Mesodermal cell (in vitro differentiated cells): ENCODE results near the gene LMO4.

Experiments used
- H3K27ac ChIP-seq: 2 replicates; pipeline ENCODE4 v1.7.0; 2013; ENCODE audit warnings: mild to moderate bottlenecking, low read depth, low read length, moderate library complexity; ENCODE audit not compliant: severe bottlenecking
- H3K36me3 ChIP-seq: 2 replicates; pipeline ENCODE4 v1.7.1; 2013; ENCODE audit warnings: mild to moderate bottlenecking, low read length, moderate library complexity; ENCODE audit not compliant: control insufficient read depth, insufficient read depth
- H3K4me1 ChIP-seq: one replicate; pipeline ENCODE4 v1.7.1; 2013; ENCODE audit warnings: mild to moderate bottlenecking, low read length; ENCODE audit not compliant: insufficient read depth, control insufficient read depth, poor library complexity, severe bottlenecking
- H3K4me3 ChIP-seq: 2 replicates; pipeline ENCODE4 v1.7.0; 2013; ENCODE audit warnings: low read length, control low read depth, mild to moderate bottlenecking; ENCODE audit not compliant: insufficient read depth, poor library complexity, severe bottlenecking; ENCODE audit errors: extremely low read depth
- H3K9me3 ChIP-seq: 2 replicates; pipeline ENCODE4 v1.7.1; 2013; ENCODE audit warnings: mild to moderate bottlenecking, low read length, moderate library complexity; ENCODE audit not compliant: control insufficient read depth
- WGBS, 2 experiments: methylation state at CpG; one replicate each; pipeline ENCODE4 v1.1.5; 2013; ENCODE audit warnings: missing lambda C conversion rate in 2 of 2; ENCODE audit not compliant: insufficient coverage in 2 of 2; 5-methylcytosine and 5-hydroxymethylcytosine counted together

The LMO4 gene

DNA sequence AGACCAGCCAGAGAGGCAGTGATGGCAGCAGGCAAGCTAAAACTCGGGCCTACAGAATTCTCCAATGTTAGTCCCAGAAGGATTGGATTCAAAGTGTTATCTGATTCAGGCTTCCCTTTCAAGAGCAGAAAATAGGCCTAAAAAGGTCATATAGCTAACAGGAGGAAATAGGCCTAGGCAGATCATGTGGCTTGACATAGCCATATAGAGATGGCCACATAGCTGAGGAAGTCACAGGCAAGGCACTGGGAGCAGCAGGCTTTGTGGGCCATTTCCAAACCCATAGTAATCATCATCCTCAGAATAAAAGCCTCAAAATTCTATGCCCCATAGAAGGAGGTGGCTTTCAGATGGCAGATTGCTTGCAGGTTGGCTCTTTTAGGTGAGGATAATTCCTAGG, 29.0 kb upstream of the LMO4 start:
- Histone ChIP-seq H3K36me3 (no peaks in the 10 kb centered on the region), H3K27ac (no peak overlapping the region), H3K4me3 (no peak overlapping the region), H3K9me3 (no peaks in the 10 kb centered on the region), H3K4me1 (no peaks in the 10 kb centered on the region)
- 86 to 100% methylated on average over 1 of the region's 1 CpG for WGBS, 2 experiments

- H3K9me3 ChIP-seq = no peaks in the 10 kb centered on the region
- no peak overlapping the region for H3K27ac ChIP-seq
- no peaks in the 10 kb centered on the region for H3K36me3 ChIP-seq
- 100% methylated on average over 4 of the region's 8 CpGs; no CpG with 5 or more reads in 1 of the 2 experiments for WGBS, 2 experiments
- H3K4me1 ChIP-seq = no peaks in the 10 kb centered on the region
- no peak overlapping the region for H3K4me3 ChIP-seq
Observed at GRCh38 chr1:87300628-87301027, 28.1 kb upstream of the LMO4 start.

GRCh38 chr1:87305151-87305550, 23.5 kb upstream of the LMO4 start:
- Histone ChIP-seq H3K9me3 (no peaks in the 10 kb centered on the region), H3K36me3 (no peaks in the 10 kb centered on the region), H3K4me1 (no peaks in the 10 kb centered on the region), H3K27ac (no peak overlapping the region), H3K4me3 (no peak overlapping the region)
- WGBS, 2 experiments = 86% methylated on average over 4 of the region's 5 CpGs

- Histone ChIP-seq H3K36me3 (no peaks in the 10 kb centered on the region), H3K4me3 (no peak overlapping the region), H3K4me1 (no peaks in the 10 kb centered on the region), H3K27ac (no peak overlapping the region), H3K9me3 (no peaks in the 10 kb centered on the region)
- 82 to 84% methylated on average over 5 to 6 of the region's 7 CpGs for WGBS, 2 experiments
Observed at GRCh38 chr1:87305762-87306161, 22.9 kb upstream of the LMO4 start.

DNA sequence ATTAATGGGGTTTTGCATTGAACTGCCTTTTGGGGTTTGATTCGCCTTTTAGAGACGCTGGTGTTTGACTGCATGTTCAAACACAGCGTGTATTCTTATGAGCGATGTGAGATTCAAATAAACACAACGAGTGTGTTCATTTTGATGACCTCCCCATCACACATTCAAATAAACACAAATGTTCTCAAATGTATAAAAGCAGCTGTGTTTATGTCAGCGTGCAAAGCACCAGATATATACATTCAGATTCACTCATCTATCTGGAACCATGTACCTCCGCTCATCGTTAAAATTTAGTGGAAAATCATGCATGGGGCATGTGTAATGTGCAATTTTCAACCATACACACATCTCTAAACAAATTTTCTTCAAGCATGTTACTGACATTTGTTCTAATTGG, 21.4 kb upstream of the LMO4 start:
- no peaks in the 10 kb centered on the region for H3K4me1 ChIP-seq
- H3K36me3 ChIP-seq = no peaks in the 10 kb centered on the region
- H3K4me3 ChIP-seq = no peak overlapping the region
- no peak overlapping the region for H3K27ac ChIP-seq
- no peaks in the 10 kb centered on the region for H3K9me3 ChIP-seq
- WGBS, 2 experiments = 92 to 97% methylated on average over 4 of the region's 8 CpGs

DNA sequence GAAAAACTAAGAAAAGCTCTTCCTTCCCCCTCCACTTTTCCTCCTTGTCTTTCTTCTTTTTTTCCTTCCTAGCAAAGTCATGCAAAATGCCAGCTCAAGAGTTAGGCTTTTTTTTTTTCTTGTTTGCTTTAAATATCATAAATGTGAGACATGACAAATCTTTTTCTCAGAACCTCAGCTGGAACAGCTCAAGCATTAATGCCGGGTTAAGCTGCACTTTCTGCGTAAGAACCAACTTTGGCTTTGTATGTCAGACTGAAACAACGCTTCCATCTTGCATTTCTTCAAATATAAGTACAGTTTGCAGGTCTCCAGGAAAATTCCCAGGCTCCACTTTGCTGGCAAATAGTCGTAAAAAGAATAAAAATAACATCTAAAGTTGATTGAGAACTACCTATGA, 20.7 kb upstream of the LMO4 start:
- Histone ChIP-seq H3K4me3 (no peak overlapping the region), H3K9me3 (no peaks in the 10 kb centered on the region), H3K27ac (no peak overlapping the region), H3K36me3 (no peaks in the 10 kb centered on the region), H3K4me1 (no peaks in the 10 kb centered on the region)
- WGBS, 2 experiments = 88 to 93% methylated on average over 2 of the region's 4 CpGs

DNA sequence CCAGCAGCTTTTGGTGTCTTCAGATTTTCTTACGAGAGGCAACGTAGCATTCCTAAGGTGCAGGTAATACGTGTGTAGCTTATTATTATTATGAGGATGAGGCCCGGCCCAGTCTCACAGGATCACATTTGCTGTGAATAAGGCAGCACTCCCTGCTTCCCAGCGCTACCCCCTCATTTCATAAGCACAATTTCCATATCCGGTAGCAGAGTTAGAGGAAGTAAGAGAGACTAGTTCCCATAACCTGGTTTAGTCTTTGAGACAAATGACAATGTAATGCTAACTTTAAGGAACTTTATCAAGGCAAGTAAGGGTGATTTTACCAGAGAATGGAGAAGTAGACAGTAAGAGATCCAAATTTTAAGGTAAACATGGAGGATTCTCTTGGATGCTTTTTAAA, 14.6 kb upstream of the LMO4 start:
- Histone ChIP-seq H3K4me1 (no peaks in the 10 kb centered on the region), H3K4me3 (no peak overlapping the region), H3K36me3 (no peaks in the 10 kb centered on the region), H3K9me3 (no peaks in the 10 kb centered on the region), H3K27ac (no peak overlapping the region)
- WGBS, 2 experiments = 80 to 96% methylated on average over 1 to 4 of the region's 6 CpGs

GRCh38 chr1:87318056-87318650, 10.5 kb upstream of the LMO4 start:
- H3K27ac ChIP-seq = no peak overlapping the region
- H3K4me1 ChIP-seq = no peaks in the 10 kb centered on the region
- no peak overlapping the region for H3K4me3 ChIP-seq
- 88 to 94% methylated on average over 4 of the region's 5 CpGs for WGBS, 2 experiments
- no peaks in the 10 kb centered on the region for H3K9me3 ChIP-seq
- no peaks in the 10 kb centered on the region for H3K36me3 ChIP-seq

- Histone ChIP-seq H3K36me3 (no peaks in the 10 kb centered on the region), H3K9me3 (no peaks in the 10 kb centered on the region), H3K4me3 (no peak overlapping the region), H3K4me1 (no peaks in the 10 kb centered on the region), H3K27ac (no peak overlapping the region)
- WGBS, 2 experiments = no CpG with 5 or more reads among the region's 1 CpG
Observed at GRCh38 chr1:87318806-87319205, 9.9 kb upstream of the LMO4 start.

- H3K9me3 ChIP-seq = no peaks in the 10 kb centered on the region
- H3K27ac ChIP-seq = no peak overlapping the region
- H3K36me3 ChIP-seq = no peaks in the 10 kb centered on the region
- no peak overlapping the region for H3K4me3 ChIP-seq
- no peaks in the 10 kb centered on the region for H3K4me1 ChIP-seq
- WGBS, 2 experiments = 55 to 100% methylated on average over 1 to 2 of the region's 10 CpGs
Observed at GRCh38 chr1:87325982-87326738, 2.5 kb upstream of the LMO4 start.
